Left ventricle myocardium inferior (tissue), 1 donor: Measurements from ENCODE around the gene GNAT1. TPM values are rescaled to one million over a fixed set of nuclear protein-coding genes. Genes with fewer than 3 reads are reported as not detected.

ENCODE experiments used
- DNase-seq: peaks from one replicate; pipeline ENCODE4 v3.0.0-alpha.2; 2020
- H3K27ac ChIP-seq: fragments of 200-600 bp; replicated peaks from 2 replicates; pipeline ENCODE4 v1.8.0; 2021
- H3K27me3 ChIP-seq: fragments of 200-600 bp; 2 replicates; pipeline ENCODE4 v1.8.0; 2021; ENCODE audit warnings: low read depth
- H3K36me3 ChIP-seq: fragments of 200-600 bp; 2 replicates; pipeline ENCODE4 v1.8.0; 2021
- H3K4me1 ChIP-seq: fragments of 200-600 bp; 2 replicates; pipeline ENCODE4 v1.8.0; 2021
- H3K4me3 ChIP-seq: fragments of 200-600 bp; 2 replicates; pipeline ENCODE4 v1.8.0; 2021; ENCODE audit warnings: mild to moderate bottlenecking, moderate library complexity
- H3K9me3 ChIP-seq: fragments of 200-600 bp; replicated peaks from 2 replicates; pipeline ENCODE4 v1.8.0; 2021
- intact Hi-C: fragments of 100-400 bp; cut with micrococcal nuclease; formaldehyde crosslinking; loops from one replicate; pipeline ENCODE4 v1.11.0; 2022
- total RNA-seq: library from RNA; stranded (reverse); fragmentation: NEBNext Ultra II Directional; extraction: Animal tissue kit (Norgen Biotek cat#: 25700); gene quantifications from one replicate; pipeline ENCODE4 v1.2.1, GENCODE V29; 2021
- TF ChIP-seq, protein P1 (sequence below): fragments of 200-600 bp; IDR thresholded peaks from 2 replicates; pipeline ENCODE4 v1.8.0; 2021; ENCODE audit warnings: antibody characterized with exemption, mild to moderate bottlenecking, borderline replicate concordance
- donor health status: DM: no; HTN: yes; CAD: no; lungs with severe emphysema.

Gene GNAT1
- total RNA-seq, 1 donor from 2014 or later = not detected

DNA sequence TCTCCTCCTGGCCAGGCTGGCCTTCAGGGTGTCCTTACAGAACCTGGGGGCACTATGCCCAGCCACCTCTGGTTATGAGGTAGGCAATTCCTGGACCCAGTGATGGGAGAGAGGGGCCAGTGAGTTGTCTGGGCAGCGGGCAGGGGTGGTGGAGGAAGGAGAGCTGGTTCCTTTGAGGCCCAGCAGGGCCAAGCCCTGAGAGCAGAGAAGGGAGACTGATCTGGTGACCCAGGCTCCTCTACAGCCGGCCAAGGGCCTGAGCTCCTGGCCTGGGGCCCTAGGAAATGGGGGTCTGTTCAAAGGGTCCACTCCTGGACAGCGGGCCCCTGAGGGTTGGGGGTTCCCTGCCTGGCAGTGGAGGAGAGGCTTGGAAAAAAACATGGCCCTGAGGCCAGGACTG, 21.6 kb downstream of the GNAT1 start:
- H3K27ac ChIP-seq = no peak overlapping the region
- no peak for DNase-seq
- intact Hi-C loops = no loop called here
- TF ChIP-seq, protein P1, sequence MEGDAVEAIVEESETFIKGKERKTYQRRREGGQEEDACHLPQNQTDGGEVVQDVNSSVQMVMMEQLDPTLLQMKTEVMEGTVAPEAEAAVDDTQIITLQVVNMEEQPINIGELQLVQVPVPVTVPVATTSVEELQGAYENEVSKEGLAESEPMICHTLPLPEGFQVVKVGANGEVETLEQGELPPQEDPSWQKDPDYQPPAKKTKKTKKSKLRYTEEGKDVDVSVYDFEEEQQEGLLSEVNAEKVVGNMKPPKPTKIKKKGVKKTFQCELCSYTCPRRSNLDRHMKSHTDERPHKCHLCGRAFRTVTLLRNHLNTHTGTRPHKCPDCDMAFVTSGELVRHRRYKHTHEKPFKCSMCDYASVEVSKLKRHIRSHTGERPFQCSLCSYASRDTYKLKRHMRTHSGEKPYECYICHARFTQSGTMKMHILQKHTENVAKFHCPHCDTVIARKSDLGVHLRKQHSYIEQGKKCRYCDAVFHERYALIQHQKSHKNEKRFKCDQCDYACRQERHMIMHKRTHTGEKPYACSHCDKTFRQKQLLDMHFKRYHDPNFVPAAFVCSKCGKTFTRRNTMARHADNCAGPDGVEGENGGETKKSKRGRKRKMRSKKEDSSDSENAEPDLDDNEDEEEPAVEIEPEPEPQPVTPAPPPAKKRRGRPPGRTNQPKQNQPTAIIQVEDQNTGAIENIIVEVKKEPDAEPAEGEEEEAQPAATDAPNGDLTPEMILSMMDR = no peak
- H3K4me1 ChIP-seq = no peaks in the 10 kb centered on the region
- no peaks in the 10 kb centered on the region for H3K9me3 ChIP-seq
- H3K4me3 ChIP-seq = no peak overlapping the region
- H3K27me3 ChIP-seq = no peaks in the 10 kb centered on the region
- no peaks in the 10 kb centered on the region for H3K36me3 ChIP-seq

DNA sequence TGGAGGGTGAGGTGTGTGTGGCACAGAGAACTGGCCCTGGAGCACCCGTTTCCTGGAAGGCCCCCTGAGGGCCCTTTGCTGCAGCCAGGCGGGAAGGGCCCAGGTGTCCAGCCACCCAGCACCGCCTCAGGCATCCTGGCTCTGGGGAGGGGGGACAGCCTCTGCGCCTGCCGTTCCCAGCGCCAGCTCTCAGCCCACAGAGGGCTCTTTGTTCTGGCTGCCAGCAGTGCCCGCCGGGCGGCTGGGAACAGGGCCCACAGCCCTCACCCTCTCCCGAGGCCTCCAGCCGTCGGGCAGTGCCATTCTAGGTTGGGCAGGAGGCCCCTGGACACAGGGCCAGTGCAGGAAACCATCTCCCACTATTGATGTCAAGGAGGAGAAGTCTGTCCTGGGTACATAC, 22.0 kb downstream of the GNAT1 start:
- H3K27ac ChIP-seq = no peak overlapping the region
- no peaks in the 10 kb centered on the region for H3K36me3 ChIP-seq
- no peaks in the 10 kb centered on the region for H3K4me1 ChIP-seq
- H3K27me3 ChIP-seq = no peaks in the 10 kb centered on the region
- TF ChIP-seq, protein P1 = no peak
- intact Hi-C loops = no loop called here
- H3K9me3 ChIP-seq = no peaks in the 10 kb centered on the region
- DNase-seq = no peak
- H3K4me3 ChIP-seq = no peak overlapping the region

DNA sequence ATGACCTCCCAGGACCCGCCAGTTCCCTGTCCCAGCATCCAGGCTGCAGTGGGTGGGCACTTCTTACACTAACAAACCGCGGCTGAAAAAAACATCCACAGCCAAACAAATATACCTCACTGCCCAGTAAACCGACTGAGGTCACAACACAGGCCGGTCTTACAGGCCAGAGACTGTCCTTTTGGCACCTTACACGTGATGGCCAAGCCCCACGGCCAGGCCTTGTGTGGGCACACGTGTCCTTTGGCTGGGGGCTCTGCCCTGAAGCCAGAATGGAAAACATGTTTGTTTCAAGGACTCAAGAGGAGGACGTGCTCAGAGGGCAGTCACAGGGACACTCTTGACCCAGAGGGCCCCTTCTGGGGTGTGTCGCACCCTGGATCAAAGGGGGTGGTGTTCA, 23.4 kb downstream of the GNAT1 start:
- H3K27me3 ChIP-seq = no peaks in the 10 kb centered on the region
- TF ChIP-seq, protein P1 = no peak
- H3K4me3 ChIP-seq = no peak overlapping the region
- no peaks in the 10 kb centered on the region for H3K36me3 ChIP-seq
- no peaks in the 10 kb centered on the region for H3K4me1 ChIP-seq
- intact Hi-C loops = no loop called here
- no peak overlapping the region for H3K27ac ChIP-seq
- no peak for DNase-seq
- no peaks in the 10 kb centered on the region for H3K9me3 ChIP-seq

DNA sequence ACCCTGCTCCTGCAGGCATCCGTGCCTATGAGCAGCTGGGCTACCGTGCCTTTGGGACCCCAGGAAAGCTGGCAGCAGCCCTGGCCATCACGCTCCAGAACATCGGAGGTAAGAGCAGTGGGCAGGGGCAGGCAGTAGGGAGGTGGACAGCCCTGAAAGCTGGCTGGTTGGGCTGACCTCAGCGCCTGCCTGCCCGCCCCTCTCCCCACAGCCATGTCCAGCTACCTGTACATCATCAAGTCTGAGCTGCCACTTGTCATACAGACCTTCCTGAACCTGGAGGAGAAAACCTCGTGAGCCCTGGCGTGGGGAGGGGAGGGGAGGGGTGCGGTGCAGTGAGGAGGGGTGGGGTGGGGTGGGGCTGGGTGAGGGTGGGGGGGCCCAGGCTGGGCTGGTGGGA, 24.1 kb downstream of the GNAT1 start:
- H3K9me3 ChIP-seq = no peaks in the 10 kb centered on the region
- DNase-seq = no peak
- H3K27me3 ChIP-seq = no peaks in the 10 kb centered on the region
- no peaks in the 10 kb centered on the region for H3K36me3 ChIP-seq
- no peak overlapping the region for H3K4me3 ChIP-seq
- TF ChIP-seq, protein P1 = no peak
- intact Hi-C loops = no loop called here
- H3K27ac ChIP-seq = no peak overlapping the region
- peaks cover 6% of the 10 kb centered on the region for H3K4me1 ChIP-seq

DNA sequence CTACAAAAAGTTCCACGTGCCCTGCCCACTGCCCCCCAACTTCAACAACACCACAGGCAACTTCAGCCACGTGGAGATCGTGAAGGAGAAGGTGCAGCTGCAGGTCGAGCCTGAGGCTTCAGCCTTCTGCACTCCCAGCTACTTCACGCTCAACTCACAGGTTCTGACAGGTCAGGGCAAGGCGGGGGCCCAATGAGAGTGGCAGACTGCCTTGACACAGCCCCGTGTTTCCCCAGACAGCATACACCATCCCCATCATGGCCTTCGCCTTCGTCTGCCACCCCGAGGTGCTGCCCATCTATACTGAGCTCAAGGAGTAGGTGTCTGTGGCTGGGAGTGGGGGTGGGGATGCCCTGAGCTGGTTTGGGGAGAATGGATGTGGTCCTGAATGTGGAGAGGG, 26.3 kb downstream of the GNAT1 start:
- H3K36me3 ChIP-seq = no peaks in the 10 kb centered on the region
- intact Hi-C loops = no loop called here
- no peak overlapping the region for H3K4me3 ChIP-seq
- no peak for DNase-seq
- H3K4me1 ChIP-seq = peaks cover 9% of the 10 kb centered on the region
- TF ChIP-seq, protein P1 = no peak
- no peak overlapping the region for H3K27ac ChIP-seq
- H3K27me3 ChIP-seq = no peaks in the 10 kb centered on the region
- no peaks in the 10 kb centered on the region for H3K9me3 ChIP-seq

DNA sequence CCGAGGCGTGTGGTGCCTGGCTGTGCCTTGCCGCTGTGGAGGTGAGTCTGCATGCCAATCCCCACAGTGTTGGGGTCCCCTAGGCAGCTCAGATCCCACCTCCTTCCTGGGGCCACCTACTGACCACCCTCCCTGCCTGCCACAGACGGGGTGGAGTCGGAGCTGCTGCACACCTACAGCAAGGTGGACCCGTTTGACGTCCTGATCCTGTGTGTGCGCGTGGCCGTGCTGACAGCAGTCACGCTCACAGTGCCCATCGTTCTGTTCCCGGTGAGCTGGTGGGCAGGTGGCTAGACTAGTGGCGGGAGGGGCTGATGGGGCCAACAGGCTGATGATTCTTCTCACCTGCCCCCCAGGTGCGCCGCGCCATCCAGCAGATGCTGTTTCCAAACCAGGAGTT, 27.0 kb downstream of the GNAT1 start:
- H3K9me3 ChIP-seq = no peaks in the 10 kb centered on the region
- no peak for DNase-seq
- TF ChIP-seq, protein P1 = no peak
- H3K4me3 ChIP-seq = no peak overlapping the region
- intact Hi-C loops = no loop called here
- no peak overlapping the region for H3K27ac ChIP-seq
- peaks cover 9% of the 10 kb centered on the region for H3K4me1 ChIP-seq
- H3K27me3 ChIP-seq = no peaks in the 10 kb centered on the region
- H3K36me3 ChIP-seq = no peaks in the 10 kb centered on the region
